Sigmoid colon (tissue), 4 donors: ENCODE results near the gene UBXN4.

Experiments used
- EP300 ChIP-seq, 4 donors: sonication (generic); formaldehyde crosslinking; IDR thresholded peaks; one replicate each; pipeline ENCODE4 v1.6.1; 2017; ENCODE audit warnings: antibody characterized with exemption in 4 of 4
- POLR2A ChIP-seq, 2 donors: fragments of 450-650 bp; IDR thresholded peaks; one replicate each; pipeline ENCODE4 v1.6.1; 2016; ENCODE audit warnings: antibody characterized with exemption in 2 of 2, mild to moderate bottlenecking in 2 of 2, moderate library complexity in 2 of 2
- POLR2AphosphoS5 ChIP-seq, 4 donors: sonication (generic); formaldehyde crosslinking; IDR thresholded peaks; one replicate each; pipeline ENCODE4 v1.6.1; 2017; ENCODE audit warnings: antibody characterized with exemption in 4 of 4
- TF ChIP-seq, protein P1 (sequence below), 4 experiments: fragments of 450-650 bp in 3 of 4; fragments of 200-600 bp in 1 of 4; IDR thresholded peaks; one replicate each; pipeline ENCODE4 v1.5.1; 2016 to 2019; ENCODE audit warnings: antibody characterized with exemption in 4 of 4, mild to moderate bottlenecking in 3 of 4, moderate library complexity in 2 of 4

GRCh38 chr2:135782231-135782630 is 40.6 kb downstream of the UBXN4 start:
- no peak for TF ChIP-seq POLR2A (IDR thresholded peaks at IDR 0.05)
- no peak for TF ChIP-seq POLR2AphosphoS5 (IDR thresholded peaks at IDR 0.05)
- TF ChIP-seq, protein P1, sequence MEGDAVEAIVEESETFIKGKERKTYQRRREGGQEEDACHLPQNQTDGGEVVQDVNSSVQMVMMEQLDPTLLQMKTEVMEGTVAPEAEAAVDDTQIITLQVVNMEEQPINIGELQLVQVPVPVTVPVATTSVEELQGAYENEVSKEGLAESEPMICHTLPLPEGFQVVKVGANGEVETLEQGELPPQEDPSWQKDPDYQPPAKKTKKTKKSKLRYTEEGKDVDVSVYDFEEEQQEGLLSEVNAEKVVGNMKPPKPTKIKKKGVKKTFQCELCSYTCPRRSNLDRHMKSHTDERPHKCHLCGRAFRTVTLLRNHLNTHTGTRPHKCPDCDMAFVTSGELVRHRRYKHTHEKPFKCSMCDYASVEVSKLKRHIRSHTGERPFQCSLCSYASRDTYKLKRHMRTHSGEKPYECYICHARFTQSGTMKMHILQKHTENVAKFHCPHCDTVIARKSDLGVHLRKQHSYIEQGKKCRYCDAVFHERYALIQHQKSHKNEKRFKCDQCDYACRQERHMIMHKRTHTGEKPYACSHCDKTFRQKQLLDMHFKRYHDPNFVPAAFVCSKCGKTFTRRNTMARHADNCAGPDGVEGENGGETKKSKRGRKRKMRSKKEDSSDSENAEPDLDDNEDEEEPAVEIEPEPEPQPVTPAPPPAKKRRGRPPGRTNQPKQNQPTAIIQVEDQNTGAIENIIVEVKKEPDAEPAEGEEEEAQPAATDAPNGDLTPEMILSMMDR (IDR thresholded peaks at IDR 0.05) = no peak
- TF ChIP-seq EP300 (IDR thresholded peaks at IDR 0.05) = no peak
